Uterus (tissue), 2 donors: ENCODE measurements around the gene PPP1R26.

Source experiments
- POLR2A ChIP-seq, 2 donors: fragments of 450-650 bp; IDR thresholded peaks; one replicate each; pipeline ENCODE4 v1.6.1; 2016; ENCODE audit warnings: antibody characterized with exemption in 2 of 2, mild to moderate bottlenecking in 1 of 2, moderate library complexity in 1 of 2
- TF ChIP-seq, protein P1 (sequence below), 4 experiments: fragments of 200-600 bp in 2 of 4; fragments of 450-650 bp in 2 of 4; sonication (generic) in 2 of 4; IDR thresholded peaks; one replicate each; pipeline ENCODE4 v1.5.1; 2016 to 2019; ENCODE audit warnings: antibody characterized with exemption in 4 of 4, mild to moderate bottlenecking in 2 of 4, moderate library complexity in 1 of 4

DNA sequence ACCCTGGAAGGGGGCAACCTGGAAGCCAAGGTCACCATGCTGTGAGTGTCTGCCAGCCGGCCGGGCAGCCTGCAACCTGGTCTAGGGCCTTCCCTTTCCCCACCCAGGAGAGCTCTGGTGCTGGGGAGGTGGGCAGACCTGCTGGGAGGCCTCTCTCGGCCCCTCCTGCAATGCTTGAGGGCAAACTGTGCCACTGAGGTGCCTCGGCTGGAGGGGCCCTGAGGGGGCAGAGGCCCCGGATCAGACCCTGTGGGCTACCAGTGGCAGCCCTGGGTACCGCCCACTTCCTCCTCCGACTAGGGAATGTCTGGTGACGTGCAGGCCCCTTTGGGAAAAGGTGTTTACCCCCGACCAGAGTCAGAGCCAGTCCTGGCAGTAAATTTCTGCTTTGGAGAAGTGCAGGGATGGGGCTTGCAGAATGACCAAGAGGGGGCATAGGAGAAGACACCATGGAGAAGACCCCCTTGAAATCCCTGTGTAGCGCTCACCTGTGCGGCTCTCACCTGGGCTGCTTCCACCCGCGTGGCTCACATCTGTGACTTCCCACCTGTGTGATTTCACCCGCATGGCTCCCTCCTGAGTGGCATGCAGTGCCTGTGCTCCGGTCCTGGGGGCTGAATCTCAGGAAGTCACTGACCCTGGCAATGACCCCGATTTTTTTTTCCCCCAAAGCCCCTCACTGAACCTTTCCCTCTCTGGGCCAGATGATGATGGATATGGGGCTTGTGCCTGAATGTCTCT is 42.7 kb downstream of the PPP1R26 start:
- TF ChIP-seq POLR2A (IDR thresholded peaks at IDR 0.05), result no peak
- TF ChIP-seq, protein P1, sequence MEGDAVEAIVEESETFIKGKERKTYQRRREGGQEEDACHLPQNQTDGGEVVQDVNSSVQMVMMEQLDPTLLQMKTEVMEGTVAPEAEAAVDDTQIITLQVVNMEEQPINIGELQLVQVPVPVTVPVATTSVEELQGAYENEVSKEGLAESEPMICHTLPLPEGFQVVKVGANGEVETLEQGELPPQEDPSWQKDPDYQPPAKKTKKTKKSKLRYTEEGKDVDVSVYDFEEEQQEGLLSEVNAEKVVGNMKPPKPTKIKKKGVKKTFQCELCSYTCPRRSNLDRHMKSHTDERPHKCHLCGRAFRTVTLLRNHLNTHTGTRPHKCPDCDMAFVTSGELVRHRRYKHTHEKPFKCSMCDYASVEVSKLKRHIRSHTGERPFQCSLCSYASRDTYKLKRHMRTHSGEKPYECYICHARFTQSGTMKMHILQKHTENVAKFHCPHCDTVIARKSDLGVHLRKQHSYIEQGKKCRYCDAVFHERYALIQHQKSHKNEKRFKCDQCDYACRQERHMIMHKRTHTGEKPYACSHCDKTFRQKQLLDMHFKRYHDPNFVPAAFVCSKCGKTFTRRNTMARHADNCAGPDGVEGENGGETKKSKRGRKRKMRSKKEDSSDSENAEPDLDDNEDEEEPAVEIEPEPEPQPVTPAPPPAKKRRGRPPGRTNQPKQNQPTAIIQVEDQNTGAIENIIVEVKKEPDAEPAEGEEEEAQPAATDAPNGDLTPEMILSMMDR (IDR thresholded peaks at IDR 0.05), result no peak
